ENCODE data around the gene SLC9A8.

- TF ChIP-seq CTCF (IDR thresholded peaks at IDR 0.05) = no peak
- no peak for TF ChIP-seq POLR2A (IDR thresholded peaks at IDR 0.05)
- TF ChIP-seq POLR2AphosphoS5 (IDR thresholded peaks at IDR 0.05; ENCODE audit: insufficient read depth in 1 of 2, low read depth in 1 of 2) = no peak
These were observed 101.9 kb downstream of the SLC9A8 start for GRCh38 chr20:49914310-49915117.

Data from vagina (tissue), 2 donors.